ENCODE results near the gene GFAP.

- TF ChIP-seq SUZ12 (IDR thresholded peaks at IDR 0.05) (no peak), FOXA1 (IDR thresholded peaks at IDR 0.05) (no peak), NFRKB (IDR thresholded peaks at IDR 0.05) (no peak), ZNF384 (IDR thresholded peaks at IDR 0.05) (no peak), ELF4 (IDR thresholded peaks at IDR 0.05) (peak; percentile 64), SP1 (IDR thresholded peaks at IDR 0.05) (no peak), CTBP1 (IDR thresholded peaks at IDR 0.05; ENCODE audit: borderline replicate concordance) (no peak), BHLHE40 (IDR thresholded peaks at IDR 0.05; ENCODE audit: borderline replicate concordance) (no peak), FOXK2 (IDR thresholded peaks at IDR 0.05) (no peak), FOXM1 (IDR thresholded peaks at IDR 0.05; ENCODE audit: borderline replicate concordance) (peak; percentile 99), HDGF (IDR thresholded peaks at IDR 0.05; ENCODE audit: borderline replicate concordance) (no peak), PKNOX1 (IDR thresholded peaks at IDR 0.05) (0 out of 2 replicates have a peak, but pooled peaks have one; percentile 24), ARNT (IDR thresholded peaks at IDR 0.05) (no peak), TARDBP (IDR thresholded peaks at IDR 0.05) (no peak)
Observed at GRCh38 chr17:44947461-44948314, 32.4 kb upstream of the GFAP start, which contains the start of gene KIF18B.
